IPS-NIHi7 (cell line): ENCODE measurements around the gene ATG2B.
A peak's percentile ranks its signal among the peaks of the same experiment; 100 is the strongest.

Experiments used
- DNase-seq: peaks from one replicate; pipeline ENCODE4 v3.0.0; 2012; ENCODE audit warnings: mixed read lengths; ENCODE audit errors: extremely low spot score

Gene ATG2B

GRCh38 chr14:96271421-96271762, 91.7 kb downstream of the ATG2B start:
- DNase-seq: no peak

DNA sequence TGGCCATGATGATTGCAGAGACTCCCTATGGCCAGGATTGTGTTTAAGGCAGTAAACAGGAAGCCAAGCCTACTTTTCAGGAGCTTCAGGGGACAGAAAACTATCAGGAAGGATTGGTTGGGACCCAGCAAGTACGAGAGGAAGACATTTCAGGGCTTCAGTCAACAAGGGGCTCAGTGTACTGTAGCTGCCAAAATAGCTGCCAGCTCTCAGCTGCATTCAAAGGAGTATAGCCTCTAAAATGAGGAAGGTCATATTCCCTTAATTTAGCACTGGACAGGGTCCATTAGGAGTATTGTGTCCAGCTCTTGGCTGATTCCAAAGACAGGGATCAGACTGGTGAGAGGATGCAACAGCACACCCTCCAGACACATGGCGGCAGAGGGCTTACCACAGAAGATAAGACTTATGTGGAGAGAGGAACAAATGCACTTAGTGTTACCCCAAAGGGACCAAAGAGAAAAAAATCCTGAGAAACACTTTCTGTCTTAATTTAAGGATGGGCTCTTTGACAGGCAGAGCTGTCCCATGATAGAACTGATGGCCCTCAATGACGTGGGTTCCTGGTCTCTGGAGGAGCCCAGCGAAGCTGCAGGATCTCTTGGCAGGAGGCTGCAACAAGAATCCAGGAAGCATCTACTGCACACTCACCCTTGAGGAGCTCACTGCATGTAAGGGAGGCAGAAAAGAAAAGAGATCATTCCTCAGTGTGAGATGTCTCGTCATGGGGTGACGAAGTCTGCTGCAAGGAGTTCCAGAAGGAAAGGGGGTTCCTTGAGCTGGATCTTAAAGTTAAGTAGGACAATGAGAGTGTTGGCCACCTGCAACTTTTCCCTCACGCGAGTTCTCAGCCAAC, 92.3 kb downstream of the ATG2B start:
- DNase-seq: no peak

GRCh38 chr14:96269359-96269710, 93.8 kb downstream of the ATG2B start:
- no peak for DNase-seq

DNA sequence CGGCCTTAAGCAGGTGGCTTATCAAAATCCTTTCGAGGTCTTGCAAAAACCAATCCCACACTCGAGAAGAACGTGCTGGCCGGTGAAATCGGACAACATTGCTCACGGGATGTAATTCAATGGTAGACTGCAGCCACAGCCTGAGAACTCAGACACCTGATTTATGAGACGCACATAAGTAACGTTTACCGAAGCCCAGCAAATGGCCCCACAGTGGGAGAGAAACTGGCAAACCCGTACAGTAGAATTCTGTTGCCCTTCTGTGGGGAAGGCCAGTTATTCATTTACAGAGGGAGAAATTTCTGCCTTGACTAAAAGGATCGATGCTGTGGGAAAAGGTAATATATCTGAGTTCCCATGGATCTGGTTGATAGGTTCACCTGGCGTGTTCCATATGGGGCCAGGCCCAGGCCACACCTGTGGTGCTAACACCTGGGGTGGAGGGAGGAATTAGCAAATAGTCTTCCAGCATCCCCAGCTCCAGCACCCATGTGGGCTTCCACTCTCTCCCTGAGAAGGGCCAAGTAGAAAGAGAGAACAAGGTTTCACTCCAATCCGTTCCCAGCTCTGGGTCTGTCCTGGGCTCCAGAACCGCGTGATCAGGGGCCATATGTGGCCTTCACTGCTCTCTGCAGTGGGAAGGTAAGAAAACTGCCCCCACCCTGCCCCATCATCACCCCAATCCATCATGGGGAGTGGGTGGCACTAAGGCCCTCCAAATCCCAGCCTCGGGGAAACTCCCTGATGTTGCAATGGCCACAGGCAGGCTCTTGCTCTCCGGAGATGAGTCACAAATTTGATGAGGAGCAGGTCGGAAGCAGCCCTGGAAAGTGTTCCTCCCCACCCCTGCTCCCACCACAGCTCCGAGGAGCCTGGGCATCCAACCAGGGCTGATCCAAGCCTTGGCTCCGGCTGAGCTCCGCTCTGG, 94.4 kb downstream of the ATG2B start:
- no peak for DNase-seq

GRCh38 chr14:96267916-96268315, 95.2 kb downstream of the ATG2B start:
- no peak for DNase-seq

DNA sequence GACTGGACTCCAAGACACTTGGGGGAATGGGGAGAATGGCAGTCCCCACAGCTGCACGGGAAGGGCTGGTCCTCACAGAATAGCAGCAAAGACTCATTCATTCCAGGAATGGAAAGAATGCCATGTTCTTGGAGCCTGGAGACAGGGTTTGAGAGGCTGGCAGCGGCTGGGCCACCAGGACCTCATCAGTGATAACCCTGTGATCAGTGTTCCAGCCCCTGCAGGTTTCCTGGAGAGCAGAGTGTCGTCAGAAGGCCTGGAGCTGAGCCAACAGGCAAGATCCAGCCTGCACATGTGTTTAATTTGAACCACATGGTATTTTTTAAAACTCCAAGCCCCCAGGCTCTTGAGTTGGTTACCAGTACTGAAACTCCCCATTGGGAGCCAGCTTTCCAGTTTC, 95.8 kb downstream of the ATG2B start:
- DNase-seq: no peak

DNA sequence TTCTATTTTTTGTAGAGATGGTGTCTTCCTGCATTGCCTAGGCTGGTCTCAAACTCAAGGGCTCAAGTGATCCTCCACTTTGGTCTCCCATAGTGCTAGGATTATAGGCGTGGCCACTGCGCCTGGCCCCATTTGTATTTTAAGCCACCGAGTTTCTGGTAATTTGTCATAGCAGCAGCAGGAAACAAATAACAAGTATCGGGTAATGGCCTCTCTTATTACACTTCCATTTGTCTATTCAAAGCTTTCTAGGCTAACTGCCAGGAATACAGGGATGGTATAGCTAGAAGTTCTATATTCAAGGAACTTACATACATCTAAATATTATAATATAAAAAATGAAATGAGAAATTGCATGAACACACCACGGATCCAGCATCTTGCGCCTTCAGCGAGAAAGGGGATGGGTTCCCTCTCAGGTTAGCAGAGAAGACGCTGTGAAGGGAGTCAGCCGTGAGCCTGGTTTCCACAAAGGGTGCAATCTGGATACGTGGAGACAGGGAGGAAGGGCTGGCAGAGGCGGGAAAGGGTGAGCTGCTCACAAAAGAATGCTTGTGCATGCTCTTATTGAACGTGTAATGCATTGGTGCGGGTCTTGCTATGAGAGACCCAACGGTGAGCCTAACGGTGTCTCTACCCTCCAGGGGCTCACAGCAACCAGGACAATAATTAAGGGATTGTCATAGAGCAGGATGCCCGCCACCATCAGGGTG, 97.6 kb downstream of the ATG2B start:
- no peak for DNase-seq

DNA sequence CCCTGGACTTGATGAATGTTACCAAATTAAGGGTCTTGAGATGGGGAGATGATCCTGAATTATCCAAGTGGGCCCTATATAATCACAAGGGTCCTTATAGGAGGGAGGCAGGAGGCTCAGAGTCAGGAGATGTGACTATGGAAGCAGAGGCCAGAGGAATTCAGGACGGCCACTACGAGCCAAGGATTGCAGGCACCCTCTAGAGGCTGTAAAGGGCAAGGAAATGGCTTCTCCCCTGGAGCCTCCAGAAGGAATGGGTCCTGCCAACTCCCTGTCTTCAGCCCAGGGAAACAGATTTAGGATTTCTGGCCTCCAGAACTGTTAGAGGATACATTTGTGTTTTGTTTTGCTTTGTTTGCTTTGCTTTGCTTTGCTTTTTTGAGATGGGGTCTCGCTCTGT, 98.3 kb downstream of the ATG2B start:
- peak; percentile 64 for DNase-seq

DNA sequence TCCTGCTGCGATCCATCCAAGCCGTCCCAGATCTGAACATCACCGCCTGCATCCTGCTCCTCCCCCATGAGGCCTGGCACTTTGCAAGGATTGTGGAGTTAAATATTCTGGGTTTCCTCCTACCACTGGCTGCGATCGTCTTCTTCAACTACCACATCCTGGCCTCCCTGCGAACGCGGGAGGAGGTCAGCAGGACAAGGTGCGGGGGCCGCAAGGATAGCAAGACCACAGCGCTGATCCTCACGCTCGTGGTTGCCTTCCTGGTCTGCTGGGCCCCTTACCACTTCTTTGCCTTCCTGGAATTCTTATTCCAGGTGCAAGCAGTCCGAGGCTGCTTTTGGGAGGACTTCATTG, 99.0 kb downstream of the ATG2B start:
- no peak for DNase-seq

GRCh38 chr14:96263347-96264199, 99.6 kb downstream of the ATG2B start:
- no peak for DNase-seq

DNA sequence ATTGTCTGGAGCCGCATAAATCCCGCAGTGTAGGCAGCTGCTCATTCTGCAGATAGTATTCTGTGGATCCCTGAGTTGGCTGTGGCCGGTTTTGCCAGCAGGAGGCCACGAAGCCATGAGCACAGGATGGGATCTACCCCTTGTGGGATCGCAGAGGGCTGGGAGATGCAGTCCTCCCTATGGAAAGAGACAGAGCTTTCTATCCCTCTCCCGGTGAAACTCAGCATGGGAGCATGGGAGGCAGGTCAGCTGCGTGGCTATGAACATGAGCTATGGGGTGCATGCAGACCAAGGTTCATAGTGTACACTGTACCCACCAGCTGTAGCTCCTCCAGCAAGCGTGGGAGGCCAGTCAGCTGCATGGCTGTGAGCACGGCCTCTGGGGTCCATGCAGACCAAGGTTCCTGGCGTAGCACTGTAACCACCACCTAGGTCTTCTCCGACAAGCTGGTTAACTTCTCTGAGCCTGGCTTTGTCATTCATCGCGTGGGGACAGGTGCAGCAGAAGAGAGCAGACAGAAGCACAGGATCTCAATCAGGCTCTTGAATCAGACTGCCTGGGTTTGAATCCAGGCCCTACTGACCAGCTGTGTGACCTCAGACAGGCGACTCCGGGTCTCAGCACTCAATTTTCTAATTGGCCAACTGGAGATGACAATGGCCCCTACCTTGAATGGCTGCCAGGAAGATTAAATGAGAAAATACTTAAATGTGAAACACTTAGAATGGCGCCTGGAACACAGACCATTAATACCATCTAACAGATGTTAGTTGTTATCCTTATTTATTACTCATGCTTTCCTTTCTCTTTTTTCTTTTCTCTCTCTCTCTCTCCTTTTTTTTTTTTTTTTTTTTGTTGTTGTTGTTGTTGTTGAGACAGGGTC, 101.1 kb downstream of the ATG2B start:
- DNase-seq: no peak

- DNase-seq: no peak
Measured at GRCh38 chr14:96261053-96261452, 102.1 kb downstream of the ATG2B start.

- no peak for DNase-seq
Measured at GRCh38 chr14:96260341-96260821, 102.8 kb downstream of the ATG2B start.

DNA sequence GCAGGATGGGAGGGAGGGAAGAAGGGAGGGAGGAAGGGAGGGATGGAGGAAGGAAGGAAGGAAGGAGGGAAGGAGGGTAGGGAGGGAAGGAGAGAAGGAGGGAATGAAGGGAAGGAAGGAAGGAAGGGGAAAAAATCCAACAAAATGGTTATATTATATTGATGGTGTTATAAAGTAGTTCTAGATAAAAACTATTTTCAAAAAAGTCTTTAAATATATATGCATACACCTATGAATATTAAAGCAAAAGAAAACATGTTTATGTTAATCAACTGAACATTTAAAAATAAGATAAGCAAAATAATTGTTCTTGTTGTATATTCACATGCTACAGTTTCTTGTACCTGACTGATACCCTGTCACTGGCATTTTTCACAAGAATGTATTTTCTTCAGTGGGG, 105.2 kb downstream of the ATG2B start:
- DNase-seq: no peak

DNA sequence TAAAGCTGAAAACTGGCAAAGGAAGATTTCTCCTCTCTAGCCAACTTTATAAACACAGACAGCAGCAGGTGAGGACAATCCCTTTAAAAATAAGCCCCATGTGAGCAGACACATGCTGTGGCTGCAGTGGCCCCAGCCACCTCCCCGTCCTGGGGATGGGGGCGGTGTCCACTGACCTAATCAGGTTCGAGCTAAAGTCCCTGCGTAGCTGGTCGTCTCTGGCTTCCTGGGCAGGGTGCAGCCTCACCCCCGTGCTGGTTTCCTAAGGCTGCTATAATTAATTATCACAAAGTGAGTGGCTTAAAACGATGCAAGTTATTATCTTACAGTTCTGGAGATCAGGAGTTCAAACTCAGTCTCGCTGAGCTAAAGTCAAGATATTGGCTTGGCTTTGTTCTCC, 106.1 kb downstream of the ATG2B start:
- no peak for DNase-seq

GRCh38 chr14:96256407-96256806, 106.7 kb downstream of the ATG2B start:
- no peak for DNase-seq

GRCh38 chr14:96255501-96256366, 107.4 kb downstream of the ATG2B start, which contains the start of gene BDKRB1:
BDKRB1 (plus strand) TSS chr14:96256210; CDS start chr14:96263683, 7,473 bp downstream.
- DNase-seq: no peak

GRCh38 chr14:96254687-96255086, 108.5 kb downstream of the ATG2B start:
- no peak for DNase-seq

DNA sequence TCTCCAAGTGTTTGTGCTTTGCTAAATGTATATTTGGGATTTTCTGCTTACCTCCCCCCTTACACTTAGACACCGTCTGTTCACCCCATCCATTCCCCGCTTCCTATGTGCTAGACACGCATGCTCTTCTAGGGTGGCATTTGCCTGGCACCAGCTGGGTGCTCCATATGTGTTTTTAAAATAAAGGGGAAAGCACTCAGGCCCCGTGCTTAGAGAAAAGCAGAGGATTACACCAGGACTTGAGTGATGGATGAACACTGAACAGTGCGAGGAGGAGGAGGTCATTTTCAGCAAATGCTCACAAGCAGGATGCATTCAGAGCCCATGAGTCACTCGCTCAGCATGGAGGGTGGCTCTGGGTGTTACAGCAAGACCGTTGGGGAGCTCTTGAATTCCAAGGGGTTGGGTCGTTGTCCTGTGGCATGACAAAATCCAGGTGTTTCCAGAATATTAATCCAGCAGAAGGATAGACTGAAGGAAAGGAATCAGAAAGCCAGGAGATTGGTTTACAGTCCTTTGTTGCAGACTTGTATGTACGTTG, 110.1 kb downstream of the ATG2B start:
- peak; percentile 68 for DNase-seq
